Stimulated activated CD8-positive, alpha-beta memory T cell treated with anti-CD3 and anti-CD28 coated beads, Interleukin-4, amount 100 ng/mL, for 1 hour (primary cell): Measurements from ENCODE around the gene SCAP.
A peak's percentile ranks its signal among the peaks of the same experiment; 100 is the strongest.
"Not testable (repeated sequence)": the region's sequence is repeated elsewhere in the genome, so short reads cannot be mapped to it uniquely, and the experiment has no call there.

Experiments
- DNase-seq, 2 donors: peaks; one replicate each; pipeline ENCODE4 v3.0.0-alpha.2; 2020; ENCODE audit warnings: low read depth in 2 of 2, low spot score in 1 of 2

Gene SCAP

DNA sequence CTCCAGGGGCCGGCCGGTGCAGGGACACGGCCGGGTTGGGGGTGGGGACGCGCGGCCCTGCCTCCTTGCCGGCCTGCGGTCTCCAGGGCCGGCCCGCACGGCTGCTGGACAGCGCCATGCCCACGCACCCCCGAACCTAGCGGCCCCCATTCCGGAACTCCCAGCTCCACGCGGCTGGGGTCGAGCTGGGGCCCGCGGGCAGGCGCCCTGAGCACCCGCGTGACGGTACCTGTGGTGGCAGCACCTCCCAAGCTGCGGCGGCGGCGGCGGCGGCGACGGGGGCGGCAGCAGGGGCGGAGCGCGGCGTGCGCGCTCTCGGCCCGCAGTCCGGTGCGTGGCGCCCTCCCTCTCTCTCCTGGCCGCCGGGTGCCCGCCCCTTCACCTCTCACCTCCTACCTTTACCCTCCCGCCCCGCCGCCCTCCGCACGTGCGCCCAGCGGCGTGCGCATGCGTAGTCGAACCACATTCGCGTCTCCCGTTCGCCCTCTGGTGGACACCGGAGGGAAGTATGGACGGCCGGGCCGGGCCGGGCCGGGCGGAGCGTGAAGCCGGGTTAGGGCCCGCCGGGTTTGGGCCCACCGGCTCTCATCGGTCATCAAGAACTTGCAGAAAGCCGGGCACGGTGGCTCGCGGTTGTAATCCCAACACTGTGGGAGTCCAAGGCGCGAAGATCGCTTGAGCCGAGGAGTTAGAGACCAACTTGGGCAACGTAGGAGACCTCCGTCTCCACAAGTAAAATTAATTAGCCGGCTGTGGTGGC lies at the start of gene SCAP:
SCAP (minus strand) TSS at position 372 of the 760 bp plus-strand sequence. CDS start 32,948 bp downstream, outside the sequence.
- DNase-seq = peak; percentile 95 to 97

DNA sequence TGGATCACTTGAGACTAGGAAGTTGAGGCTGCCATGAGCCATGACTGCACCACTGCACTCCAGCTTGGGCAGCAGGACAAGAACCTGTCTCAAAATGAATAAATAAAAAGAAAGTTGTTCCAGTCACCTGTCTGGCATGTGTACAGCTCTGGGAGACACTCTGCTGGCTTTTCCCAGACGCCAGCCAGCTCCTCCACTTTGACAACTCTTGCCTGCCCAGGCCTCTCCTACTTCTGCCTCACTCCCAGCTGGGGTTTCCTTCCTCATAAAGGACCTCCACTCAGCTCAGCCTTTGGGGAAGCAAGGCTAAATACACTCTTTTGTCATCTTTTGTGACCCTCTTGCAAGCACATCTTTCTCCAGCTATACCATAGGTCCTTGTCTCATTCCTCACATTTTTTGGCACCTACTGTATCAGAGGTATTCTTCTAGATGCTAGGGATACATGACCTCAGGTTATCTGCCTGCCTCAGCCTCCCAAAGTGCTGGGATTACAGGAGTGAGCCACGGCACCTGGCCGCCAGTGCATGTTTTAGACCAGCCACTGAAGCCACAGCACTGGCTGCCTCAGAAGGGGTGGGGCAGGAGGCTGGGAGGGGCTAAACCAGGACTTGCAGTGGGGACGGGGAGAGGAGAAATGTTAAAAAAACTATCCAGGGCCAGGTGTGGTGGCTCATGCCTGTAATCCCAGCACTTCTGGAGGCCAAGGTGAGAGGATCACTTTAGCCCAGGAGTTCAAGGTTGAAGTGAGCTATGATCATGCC lies 47.8 kb upstream of the SCAP start:
- no peak for DNase-seq

DNA sequence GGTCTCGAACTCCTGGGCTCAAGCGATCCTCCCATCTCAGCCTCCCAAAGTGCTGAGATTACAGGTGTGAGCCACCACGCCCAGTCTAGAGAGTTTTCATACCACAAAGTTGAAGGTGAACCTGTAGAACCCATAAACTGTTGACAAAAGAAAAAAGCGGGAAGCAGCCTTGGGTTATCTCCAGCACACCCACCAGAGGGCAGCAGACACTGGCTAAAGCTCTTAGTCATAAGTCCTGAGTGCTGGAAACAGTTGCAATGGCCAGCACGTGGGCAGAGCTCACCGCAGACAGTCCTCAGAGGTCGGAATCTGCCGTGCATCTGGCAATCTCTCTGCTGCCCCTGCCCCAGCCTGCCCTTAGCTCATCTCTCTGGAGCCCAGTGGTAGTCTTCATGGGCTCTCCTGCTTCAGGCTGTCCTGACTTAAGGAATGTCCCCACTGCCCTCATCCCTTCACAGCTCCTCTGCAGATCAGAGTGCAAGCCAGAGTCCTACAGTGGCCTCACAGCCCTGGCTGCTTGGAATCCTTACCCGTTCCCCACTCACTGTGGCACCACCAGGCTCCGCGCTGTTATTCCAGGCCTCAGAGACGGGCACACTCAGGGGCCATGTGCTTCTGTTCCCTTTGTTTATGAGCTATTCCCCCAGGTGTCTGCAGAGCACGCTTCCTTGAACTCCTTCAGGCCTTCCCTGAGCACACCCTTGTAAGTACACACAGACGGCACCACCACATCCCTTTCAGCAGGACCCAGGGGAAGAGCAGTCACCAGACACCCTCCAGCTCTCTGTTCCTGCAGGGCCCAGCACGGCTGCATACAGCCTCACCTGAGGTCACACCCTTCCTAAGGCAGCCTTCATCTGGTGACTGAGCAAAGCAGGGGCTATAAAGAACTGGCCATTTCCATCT lies 46.6 kb upstream of the SCAP start:
- peak; percentile 28 to 49 for DNase-seq

DNA sequence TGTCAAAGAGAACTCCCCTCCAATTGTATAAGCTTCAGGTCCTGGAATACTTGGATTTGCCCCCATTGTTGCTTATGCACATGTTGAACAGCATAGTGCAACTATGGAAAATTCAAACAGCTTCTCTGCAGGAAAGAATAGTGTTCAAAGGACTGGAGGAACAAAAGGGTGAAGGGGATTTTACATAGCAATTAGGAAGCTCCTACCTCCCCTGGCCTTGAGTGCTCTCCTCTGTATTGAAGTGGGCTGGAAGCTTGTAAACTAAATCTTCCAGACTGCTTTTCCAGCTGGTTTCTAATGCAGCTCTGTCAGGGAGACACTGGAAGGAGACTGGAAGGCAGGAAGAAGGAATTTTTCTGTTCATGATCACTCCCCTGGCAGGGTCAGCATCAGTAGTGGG lies 45.0 kb upstream of the SCAP start:
- no peak for DNase-seq

DNA sequence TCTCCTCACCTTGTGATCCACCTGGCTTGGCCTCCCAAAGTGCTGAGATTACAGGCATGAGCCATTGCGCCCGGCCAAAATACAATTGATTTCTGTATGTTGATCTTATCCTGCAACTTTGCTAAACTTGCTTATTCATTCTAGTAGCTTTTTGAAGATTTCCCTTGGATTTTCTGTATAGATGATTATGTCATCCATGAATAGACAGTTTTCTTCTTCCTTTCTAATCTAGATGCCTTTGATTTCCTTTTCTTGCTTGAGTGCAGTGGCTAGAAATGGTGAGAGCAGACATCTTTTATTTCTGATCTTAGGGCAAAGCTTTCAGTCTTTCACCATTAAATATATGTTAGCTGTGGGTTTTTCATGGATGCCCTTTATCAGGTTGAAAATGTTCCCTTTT lies 42.2 kb upstream of the SCAP start:
- DNase-seq = no peak

DNA sequence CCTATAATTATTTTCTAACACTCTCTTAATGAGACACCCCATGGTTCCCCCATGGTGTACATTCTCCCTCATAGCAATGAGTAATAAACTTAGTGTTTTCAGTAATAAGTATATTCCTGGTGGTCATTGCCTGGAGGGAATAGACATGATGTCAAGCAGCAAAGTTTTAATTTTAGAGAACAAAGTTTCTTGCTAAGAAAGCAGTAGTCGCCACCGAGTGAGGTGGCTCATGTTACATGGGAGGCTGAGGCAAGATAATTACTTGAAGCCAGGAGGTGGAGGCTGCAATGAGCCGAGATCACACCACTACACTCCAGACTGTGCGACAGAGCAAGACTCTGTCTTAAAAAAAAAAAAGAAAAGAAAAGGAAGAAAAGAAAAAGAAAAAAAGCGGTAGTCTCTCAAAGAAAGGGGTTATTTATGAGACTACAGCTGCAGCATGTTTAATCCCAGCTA lies 40.2 kb upstream of the SCAP start:
- no peak for DNase-seq

DNA sequence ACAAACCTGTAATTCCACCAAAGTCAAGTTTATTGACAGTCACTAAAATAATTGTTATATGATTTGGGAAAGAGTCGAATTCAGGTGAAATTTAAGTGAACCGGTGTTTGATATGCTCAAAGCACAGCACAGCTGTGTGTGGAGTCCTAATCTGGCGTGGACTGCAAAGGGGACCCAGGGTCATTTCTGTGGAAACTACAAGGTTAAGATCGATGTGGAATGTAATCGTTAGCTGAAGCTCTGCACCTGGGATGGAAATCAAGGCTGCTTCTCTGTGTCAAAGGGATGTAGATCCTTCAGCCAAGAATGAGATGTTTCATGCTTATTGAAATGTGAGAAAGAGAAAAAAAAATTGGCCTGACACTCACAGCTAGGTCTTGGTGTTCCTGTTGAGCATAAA lies 39.4 kb upstream of the SCAP start:
- DNase-seq = no peak

DNA sequence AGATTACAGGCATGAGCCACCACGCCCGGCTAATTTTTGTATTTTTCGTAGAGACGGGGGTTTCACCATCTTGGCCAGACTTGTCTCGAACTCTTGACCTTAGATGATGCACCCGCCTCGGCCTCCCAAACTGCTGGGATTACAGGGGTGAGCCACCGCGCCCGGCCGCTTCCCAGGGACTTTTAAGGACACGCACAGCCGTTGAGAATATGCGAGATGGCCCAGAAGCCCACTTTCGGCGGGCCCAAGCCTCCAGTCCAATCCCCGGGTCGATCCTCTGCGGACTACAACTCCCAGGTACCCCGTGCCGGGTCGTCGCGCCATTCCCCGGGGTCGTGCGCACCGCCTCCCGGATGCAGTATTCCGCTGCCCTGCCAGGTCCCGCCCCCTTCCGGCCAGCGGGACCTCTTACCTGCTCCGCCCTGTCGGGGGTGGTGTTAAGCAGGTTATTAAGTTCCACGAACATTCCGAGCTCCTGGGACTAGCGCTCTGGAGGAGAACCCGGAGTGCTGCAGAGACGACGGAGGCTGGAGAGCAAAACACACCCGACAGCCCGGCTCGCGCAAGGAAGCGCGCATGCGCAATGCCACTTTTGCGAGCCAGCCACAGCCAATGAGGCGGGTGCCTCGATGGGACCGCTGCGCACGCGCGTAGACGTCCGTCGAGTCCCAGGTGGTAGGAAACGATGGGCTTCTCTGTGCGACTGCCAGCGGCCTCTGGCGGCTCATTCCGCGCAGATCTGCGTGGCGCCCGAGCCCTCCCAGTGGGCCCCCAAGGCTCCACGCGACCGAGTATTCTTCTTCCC lies 37.6 kb upstream of the SCAP start, which contains the start of gene ELP6:
ELP6 (minus strand) TSS at position 588 of the 805 bp plus-strand sequence; CDS start at position 466, 122 bp downstream.
- peak; percentile 94 to 95 for DNase-seq

DNA sequence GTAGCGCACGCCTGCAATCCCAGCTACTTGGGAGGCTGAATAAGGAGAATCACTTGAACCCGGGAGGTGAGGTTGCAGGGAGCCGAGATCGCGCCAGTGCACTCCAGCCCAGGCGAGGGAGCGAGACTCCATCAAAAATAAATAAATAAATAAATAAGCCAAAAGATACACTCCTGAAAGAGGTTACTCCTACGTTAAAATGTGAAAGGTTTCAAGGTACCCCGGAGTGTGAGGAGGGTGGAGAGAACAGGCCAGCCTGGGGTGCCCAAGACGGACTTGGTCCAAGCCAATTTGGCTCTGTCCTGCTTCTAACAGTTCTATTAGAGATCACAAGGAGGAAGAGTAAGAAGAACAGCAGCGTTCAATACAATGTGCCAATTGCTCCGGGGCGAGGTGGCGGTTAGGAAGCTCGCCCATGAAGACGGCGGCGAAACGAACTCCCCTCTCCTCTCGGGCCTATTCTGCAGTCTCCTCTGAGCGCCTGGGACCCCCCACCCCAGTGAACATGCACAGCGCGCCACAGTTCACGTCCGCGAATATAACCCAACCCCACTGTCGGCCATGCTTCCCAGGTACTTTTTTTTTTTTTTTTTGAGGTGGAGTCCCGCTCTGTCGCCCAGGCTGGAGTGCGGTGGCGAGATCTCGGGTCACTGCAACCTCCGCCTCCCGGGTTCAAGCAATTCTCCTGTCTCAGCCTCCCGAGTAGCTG lies 36.8 kb upstream of the SCAP start:
- peak in 1 of 2 donors; percentile 1 for DNase-seq

DNA sequence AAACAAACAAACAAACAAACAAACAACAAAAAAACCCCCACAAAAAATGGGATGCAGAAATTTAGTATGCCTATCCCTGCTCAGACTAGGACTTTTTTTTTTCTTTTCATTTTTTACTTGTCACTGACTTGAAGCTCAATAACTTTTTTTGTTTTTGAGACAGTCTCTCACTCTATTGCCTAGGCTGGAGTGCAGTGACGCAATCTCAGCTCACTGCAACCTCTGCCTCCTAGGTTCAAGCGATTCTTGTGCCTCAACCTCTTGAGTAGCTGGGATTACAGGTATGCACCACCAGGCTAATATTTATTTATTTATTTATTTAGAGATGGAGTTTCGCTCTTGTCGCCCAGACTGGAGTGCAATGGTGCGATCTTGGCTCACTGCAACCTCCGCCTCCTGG lies 29.5 kb upstream of the SCAP start:
- DNase-seq = not testable (repeated sequence)

DNA sequence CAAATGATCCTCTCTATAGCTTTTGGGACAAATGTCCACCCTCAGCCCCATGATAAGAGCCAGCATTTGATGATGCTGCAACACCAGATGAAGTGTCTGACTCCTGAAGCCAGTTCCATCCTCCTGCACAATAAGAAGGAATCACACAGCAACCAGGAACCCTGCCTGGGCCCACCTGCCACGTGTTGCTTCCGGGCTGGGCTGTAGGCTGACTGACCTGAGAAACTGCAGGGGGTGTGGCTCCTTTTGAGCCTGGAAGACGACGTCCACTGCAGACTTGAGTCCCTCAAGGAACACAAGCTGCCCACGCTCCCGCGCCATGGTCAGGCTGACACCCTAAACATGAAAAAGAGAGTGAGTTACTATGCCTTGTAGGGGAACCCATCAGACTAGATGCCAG lies 28.4 kb upstream of the SCAP start:
- DNase-seq = no peak

DNA sequence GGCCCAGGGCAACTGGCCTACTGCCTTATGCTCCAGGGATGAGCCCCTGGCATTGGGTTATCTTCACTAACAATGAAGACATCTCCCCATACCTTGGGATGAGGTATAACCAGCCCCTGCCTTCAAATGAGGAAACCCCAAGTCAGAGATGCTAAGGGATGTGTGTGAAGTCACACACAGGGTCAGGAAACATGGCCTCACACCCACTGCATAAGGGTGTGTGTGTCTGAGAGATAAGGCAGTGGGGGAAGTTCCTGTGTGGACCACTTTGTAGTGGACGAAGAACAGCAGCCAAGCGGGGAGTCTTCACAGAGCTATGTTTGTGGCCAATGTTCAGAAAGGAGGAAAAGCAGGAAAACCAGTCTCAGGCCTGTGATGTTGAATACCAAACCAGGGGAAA lies 27.3 kb upstream of the SCAP start:
- no peak for DNase-seq

DNA sequence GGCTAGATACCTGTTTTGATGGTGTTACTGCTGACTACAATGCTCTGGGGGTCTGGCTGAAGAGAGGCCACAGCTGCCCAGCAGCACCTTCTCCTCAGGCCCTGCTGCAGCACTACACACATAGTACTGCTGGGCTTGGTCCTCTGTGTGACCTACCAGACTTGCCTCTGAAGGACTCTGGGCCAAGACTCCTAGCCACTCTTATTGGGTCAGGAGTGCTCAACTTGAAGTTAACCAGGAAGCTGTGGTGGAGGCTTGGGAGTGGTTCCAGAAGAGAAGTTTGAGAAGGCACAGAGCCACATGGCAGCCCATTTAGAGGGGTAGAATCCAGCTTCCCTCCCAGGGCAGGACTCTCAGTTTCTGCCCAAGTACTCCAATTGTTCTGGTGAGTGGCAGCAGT lies 21.2 kb upstream of the SCAP start:
- no peak for DNase-seq

DNA sequence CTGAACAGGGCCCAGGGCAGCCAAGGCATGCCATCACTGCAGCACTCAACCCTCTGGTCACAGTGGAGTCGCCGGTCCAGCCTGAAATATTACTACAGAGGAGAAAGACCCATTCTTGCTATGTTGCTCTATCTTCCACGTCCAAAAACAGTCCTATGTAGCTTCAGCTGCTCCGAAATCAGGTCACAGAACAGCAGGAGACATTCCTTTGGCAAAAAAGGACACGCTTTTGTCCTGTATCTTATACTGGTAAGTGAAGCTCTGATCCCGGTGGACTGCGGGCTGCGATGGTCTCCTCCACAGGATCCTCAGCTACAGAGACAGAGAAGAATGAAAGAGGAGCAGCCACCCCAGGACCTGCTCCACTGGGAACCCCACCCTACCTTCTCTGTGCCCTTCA lies 20.1 kb upstream of the SCAP start:
- DNase-seq = no peak

DNA sequence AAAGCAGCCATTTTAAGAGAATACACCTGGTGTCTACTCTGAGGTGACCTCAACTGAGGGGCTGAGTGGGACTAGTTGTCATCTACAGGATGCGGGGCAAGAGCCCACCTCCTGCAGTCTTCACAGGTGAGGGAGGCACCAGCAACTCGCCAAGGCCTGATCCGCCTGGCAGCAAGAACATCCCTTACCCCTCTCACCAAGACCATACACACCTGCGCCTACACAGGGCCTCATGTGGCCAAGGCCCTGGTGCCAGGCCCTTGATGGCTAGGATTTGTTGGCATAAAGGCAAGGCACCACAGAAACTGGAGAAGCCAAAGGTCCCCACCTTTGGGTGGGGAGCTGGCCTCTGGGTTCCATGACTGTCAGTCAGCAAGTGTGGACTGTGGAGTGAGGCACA lies 19.4 kb upstream of the SCAP start:
- DNase-seq = no peak

DNA sequence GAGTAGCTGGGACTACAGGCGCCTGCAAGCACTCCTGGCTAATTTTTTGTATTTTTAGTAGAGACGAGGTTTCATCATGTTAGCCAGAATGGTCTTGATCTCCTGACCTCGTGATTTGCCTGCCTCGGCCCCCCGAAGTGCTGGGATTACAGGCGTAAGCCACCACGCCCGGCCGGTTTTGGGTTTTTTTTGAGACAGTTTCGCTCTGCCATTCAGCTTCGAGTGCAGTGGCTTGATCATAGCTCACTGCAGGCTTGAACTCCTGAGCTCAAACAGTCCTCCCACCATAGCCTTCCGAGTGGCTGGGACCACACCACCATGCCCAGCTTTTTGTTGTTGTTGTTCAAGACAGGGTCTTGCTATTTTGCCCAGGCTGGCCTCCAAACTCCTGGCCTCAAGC lies 16.0 kb upstream of the SCAP start:
- no peak for DNase-seq

DNA sequence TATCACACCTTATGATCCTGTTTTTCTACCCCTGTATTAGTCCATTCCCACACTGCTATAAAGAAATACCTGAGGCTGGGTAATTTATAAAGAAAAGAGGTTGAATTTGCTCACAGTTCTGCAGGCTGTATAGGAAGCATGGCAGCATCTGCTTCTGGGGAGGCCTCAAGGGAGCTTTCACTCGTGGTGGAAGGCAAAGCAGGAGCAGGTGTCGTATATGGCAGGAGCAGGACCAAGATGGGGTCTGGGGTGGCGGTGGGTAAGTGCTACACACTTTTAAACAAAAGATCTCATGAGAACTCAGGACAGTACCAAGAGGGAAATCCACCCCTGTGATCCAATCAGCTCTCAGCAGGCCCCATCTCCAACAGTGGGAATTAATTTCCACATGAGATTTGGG lies 15.4 kb upstream of the SCAP start:
- DNase-seq = no peak

DNA sequence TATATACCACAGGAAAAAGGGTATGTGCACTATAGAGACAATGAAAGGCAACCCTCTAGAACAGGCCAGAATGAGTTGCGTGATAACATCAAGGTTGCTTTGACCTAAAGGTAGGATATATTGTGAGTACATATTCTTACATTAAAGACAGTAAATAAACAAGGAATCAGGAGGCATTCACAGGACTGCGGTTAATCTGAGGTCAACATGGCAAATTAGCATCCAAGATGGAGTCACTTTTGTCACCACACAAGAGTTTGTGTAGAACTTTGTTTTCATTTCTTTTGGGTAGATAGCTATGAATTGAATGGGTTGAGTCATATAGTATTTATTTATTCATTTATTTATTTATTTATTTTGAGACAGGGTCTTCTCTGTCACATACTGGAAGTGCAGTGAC lies 11.5 kb upstream of the SCAP start:
- DNase-seq = no peak

DNA sequence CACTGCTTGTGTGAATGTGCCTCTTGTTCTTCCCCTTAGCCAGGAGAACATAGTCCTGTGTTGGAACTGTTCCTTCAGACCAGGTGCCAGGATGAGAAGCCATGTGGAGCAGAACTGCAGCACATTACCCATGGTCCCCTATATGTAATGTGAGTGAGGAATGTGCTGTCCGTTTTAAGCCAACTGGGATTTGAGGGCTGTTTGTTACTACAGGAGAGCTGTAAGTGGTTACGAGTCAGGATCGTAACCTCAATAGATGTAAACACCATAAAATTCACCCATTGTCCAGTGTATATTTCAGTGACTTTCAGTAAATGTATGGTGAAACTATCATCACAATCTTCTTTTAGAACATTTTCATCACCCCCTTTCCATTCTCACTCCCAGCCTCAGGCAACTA lies 10.1 kb upstream of the SCAP start:
- no peak for DNase-seq

DNA sequence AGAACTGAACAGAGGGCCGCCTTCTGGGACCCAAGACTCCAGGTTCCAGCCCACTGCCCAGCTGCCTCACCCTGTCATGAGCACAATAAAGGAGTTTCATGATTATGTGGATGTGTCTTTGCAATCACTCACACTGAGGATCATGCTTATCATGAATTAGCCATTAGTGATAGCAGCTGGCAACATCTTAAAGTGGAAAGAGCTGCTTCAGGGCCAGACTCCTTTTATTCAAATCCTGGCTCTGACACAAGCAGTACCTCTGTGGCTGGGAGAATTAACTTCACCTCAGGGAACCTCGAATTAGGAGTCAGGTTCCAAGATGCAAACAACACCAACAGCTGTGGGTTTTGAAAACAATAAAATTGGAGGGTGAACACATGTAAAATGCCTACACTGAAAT lies 6.6 kb upstream of the SCAP start:
- no peak for DNase-seq
